ENCODE measurements around the gene FOXP2. TPM values are rescaled to one million over a fixed set of nuclear protein-coding genes. Genes with fewer than 3 reads are reported as not detected.

Gene FOXP2
- total and polyA plus RNA-seq, 10 of the 15 experiments (the other 5 are each of a cell fraction or from before 2014, with no cell fraction given): 0.99 to 2.5 (median 1.8) TPM

GRCh38 chr7:114671563-114672123 lies 257.0 kb downstream of the FOXP2 start (continued):
- TF ChIP-seq ZBTB4 (CRISPR knock-in tag; IDR thresholded peaks at IDR 0.05): no peak
- no peak for TF ChIP-seq PKNOX1 (IDR thresholded peaks at IDR 0.05)
- TF ChIP-seq E4F1 (IDR thresholded peaks at IDR 0.05; ENCODE audit: borderline replicate concordance, partially characterized antibody): no peak

GRCh38 chr7:114678116-114678515 lies 263.5 kb downstream of the FOXP2 start:
- intact Hi-C loops (cut with micrococcal nuclease; ENCODE audit: unreplicated experiment) (no loop called here), in situ Hi-C loops (cut with MboI) (no loop called here)
- Histone ChIP-seq H3K9me3 (replicated peaks; ENCODE audit: control insufficient read depth, insufficient read depth, low read length) (no peaks in the 10 kb centered on the region), H3K79me2 (ENCODE audit: control insufficient read depth, insufficient read depth, low read length) (no peaks in the 10 kb centered on the region), H3K27ac (ENCODE audit: control insufficient read depth, insufficient read depth) (no peak overlapping the region), H3K27me3 (replicated peaks in 1 of 2; ENCODE audit: control insufficient read depth in 2 of 2, insufficient read depth in 2 of 2, low read length in 1 of 2) (no peaks in the 10 kb centered on the region), H4K20me1 (ENCODE audit: control insufficient read depth, insufficient read depth) (no peaks in the 10 kb centered on the region), H3K4me2 (ENCODE audit: control insufficient read depth, insufficient read depth) (no peak overlapping the region), H3K36me3 (ENCODE audit: control insufficient read depth in 2 of 2, insufficient read depth in 2 of 2, low read length in 1 of 2) (no peaks in the 10 kb centered on the region), H3K4me3 (no peak overlapping the region), H2AFZ (ENCODE audit: control insufficient read depth, low read depth, low read length) (no peak overlapping the region), H3K9ac (ENCODE audit: control insufficient read depth, insufficient read depth, low read length) (no peak overlapping the region), H3K4me1 (ENCODE audit: control insufficient read depth, insufficient read depth, low read length) (no peaks in the 10 kb centered on the region)
- FAIRE-seq (no peak), DNase-seq (ENCODE audit: low read depth, low spot score) (no peak), ATAC-seq (no peak)
- ChIA-PET CTCF (no interaction called here), POLR2A (interaction anchor here (0.7 kb wide), 1 partner anchor 113 kb away, joined by 5 read pairs; no protein-coding TSS in a partner anchor), SMC1A (ENCODE audit: uncharacterized antibody, unreplicated experiment) (no interaction called here), RAD21 (ENCODE audit: unreplicated experiment) (no interaction called here)
- WGBS (ENCODE audit: insufficient coverage, insufficient replicate concordance, low lambda C conversion rate, missing lambda C conversion rate): 45% methylated on average over 2 of the region's 2 CpGs
- BruUV-seq (replicated peaks): no TSS peak
- TF ChIP-seq RAD21 (IDR thresholded peaks at IDR 0.05; ENCODE audit: insufficient read depth, low read depth, low read length): no peak
- TF ChIP-seq SIN3A (IDR thresholded peaks at IDR 0.05; ENCODE audit: low read depth, low read length): no peak
- TF ChIP-seq TBL1XR1 (IDR thresholded peaks at IDR 0.05; ENCODE audit: low read depth, low read length): no peak
- no peak for TF ChIP-seq ZNF274 (IDR thresholded peaks at IDR 0.05; ENCODE audit: insufficient read depth, insufficient read length)
- TF ChIP-seq NR2C1 (IDR thresholded peaks at IDR 0.05): no peak
- TF ChIP-seq SUZ12 (IDR thresholded peaks at IDR 0.05; ENCODE audit: unreplicated experiment): no peak
- no peak for TF ChIP-seq CREM (IDR thresholded peaks at IDR 0.05; ENCODE audit: low read depth)
- TF ChIP-seq NFIC (IDR thresholded peaks at IDR 0.05; ENCODE audit: low read depth, low read length): no peak
- TF ChIP-seq CHD4 (IDR thresholded peaks at IDR 0.05): no peak
- no peak for TF ChIP-seq BCL11A (IDR thresholded peaks at IDR 0.05; ENCODE audit: low read depth, low read length)
- TF ChIP-seq ATF7 (IDR thresholded peaks at IDR 0.05; ENCODE audit: low read depth): no peak
- no peak for TF ChIP-seq LARP7 (IDR thresholded peaks at IDR 0.05)
- TF ChIP-seq JUNB (IDR thresholded peaks at IDR 0.05): no peak

Data from GM12878 (cell line).